A673 (cell line): ENCODE measurements around the gene SACM1L.

Source experiments
- EZH2 ChIP-seq: fragments of 200-600 bp; sonication (generic); IDR thresholded peaks from 2 replicates; pipeline ENCODE4 v1.6.1; 2017; ENCODE audit warnings: borderline replicate concordance, low read depth, mild to moderate bottlenecking, mixed read lengths, antibody characterized with exemption, low read length; ENCODE audit not compliant: poor library complexity, severe bottlenecking
- TF ChIP-seq, protein P1 (sequence below): fragments of 300-800, 200-600 bp; sonication (generic); conservative IDR thresholded peaks from 2 replicates; pipeline ENCODE4 v1.5.1; 2017; ENCODE audit warnings: low read depth, mild to moderate bottlenecking, antibody characterized with exemption, low read length, moderate library complexity, mixed read lengths

DNA sequence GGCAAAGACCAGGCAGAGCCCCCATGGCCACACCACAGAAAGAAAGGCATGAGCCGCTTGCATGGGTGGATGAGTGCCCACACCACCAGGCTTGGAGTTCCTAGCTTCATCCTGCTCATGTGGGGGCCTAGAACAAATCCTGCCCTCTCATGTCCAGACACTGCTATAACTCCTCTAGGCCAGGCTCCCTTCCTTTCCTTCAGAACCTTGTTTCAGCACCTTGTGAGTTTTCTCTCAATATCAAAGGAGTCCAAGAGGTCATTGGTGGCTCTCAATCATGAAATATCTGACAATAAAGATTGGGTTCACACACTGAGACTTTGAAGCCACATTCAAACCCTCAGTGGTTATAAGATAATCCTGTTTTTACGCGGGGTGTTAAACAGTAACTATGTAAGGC, 94.5 kb downstream of the SACM1L start:
- TF ChIP-seq EZH2 = no peak
- TF ChIP-seq, protein P1, sequence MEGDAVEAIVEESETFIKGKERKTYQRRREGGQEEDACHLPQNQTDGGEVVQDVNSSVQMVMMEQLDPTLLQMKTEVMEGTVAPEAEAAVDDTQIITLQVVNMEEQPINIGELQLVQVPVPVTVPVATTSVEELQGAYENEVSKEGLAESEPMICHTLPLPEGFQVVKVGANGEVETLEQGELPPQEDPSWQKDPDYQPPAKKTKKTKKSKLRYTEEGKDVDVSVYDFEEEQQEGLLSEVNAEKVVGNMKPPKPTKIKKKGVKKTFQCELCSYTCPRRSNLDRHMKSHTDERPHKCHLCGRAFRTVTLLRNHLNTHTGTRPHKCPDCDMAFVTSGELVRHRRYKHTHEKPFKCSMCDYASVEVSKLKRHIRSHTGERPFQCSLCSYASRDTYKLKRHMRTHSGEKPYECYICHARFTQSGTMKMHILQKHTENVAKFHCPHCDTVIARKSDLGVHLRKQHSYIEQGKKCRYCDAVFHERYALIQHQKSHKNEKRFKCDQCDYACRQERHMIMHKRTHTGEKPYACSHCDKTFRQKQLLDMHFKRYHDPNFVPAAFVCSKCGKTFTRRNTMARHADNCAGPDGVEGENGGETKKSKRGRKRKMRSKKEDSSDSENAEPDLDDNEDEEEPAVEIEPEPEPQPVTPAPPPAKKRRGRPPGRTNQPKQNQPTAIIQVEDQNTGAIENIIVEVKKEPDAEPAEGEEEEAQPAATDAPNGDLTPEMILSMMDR = no peak
